ENCODE data around the gene ACTL7A.

ACTL7A gene

GRCh38 chr9:108850293-108850897 is 11.7 kb upstream of the ACTL7A start:
- no peak for DNase-seq (ENCODE audit: low read depth)

DNA sequence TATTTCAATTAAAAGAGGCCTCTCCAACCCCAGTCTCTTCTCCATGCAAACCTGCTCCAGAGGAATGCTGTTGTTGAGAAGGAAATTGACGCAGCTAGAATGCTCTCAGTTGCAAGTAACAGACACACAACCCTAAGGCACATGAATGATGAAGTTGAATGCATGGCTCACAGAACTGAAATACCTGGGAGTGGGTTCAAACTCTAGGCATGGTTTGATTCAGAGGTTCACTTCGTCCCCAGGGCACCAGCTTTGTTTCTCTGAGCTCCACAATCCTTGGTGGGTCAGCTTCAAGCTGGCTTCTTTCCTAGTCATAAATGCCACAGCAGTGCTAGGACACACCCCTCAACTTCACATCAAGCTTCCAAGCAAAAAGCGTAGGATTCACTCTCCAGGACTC is 10.9 kb upstream of the ACTL7A start:
- DNase-seq (ENCODE audit: low read depth): no peak

DNA sequence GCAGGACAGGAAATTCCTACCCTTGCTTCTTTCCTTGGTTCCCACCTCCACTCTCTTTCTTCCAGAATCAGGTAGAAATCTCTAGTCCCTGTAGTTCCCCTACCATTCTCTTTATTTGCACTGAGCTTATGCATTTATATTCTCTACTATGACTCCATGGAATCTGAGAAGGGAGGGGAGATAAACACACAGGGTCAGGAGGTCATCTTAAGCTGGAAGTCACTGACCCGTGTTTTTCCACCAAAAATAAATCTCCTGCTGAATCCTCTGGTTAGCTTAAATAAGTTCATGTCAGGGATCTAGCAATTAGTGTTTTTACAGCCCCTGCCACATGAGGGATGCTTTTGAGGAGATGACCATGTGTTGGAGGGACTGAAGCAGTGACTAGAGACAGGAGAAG is 10.0 kb upstream of the ACTL7A start:
- no peak for DNase-seq (ENCODE audit: low read depth)

- no peak for DNase-seq (ENCODE audit: low read depth)
Measured at GRCh38 chr9:108854094-108854493, 8.0 kb upstream of the ACTL7A start.

GRCh38 chr9:108854641-108855528 is 7.2 kb upstream of the ACTL7A start:
- no peak for DNase-seq (ENCODE audit: low read depth)

DNA sequence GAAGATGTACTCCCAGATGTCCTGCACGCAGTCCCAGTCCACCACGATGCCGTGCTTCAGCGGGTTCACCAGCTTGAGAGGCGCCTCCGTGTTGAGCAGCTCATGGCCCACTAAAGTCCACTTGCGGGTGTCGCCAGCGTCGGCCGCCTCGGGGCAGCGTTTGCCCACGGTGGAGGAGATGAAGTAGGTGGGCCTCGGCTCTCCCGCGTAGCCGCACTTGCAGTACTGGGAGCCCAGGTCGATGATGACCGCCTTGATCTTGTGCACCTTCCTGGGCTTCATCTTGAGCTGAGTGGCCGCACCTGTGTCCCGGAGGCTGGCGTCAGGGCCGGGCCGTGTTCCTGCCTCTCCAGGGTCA is 6.6 kb upstream of the ACTL7A start:
- no peak for DNase-seq (ENCODE audit: low read depth)

GRCh38 chr9:108855888-108856287 is 6.2 kb upstream of the ACTL7A start, which contains the start of gene ACTL7B:
TSS of gene ACTL7B (minus strand) at chr9:108855986. CDS start at chr9:108855930, 56 bp downstream.
- no peak for DNase-seq (ENCODE audit: low read depth)

GRCh38 chr9:108857572-108857971 is 4.5 kb upstream of the ACTL7A start:
- no peak for DNase-seq (ENCODE audit: low read depth)

DNA sequence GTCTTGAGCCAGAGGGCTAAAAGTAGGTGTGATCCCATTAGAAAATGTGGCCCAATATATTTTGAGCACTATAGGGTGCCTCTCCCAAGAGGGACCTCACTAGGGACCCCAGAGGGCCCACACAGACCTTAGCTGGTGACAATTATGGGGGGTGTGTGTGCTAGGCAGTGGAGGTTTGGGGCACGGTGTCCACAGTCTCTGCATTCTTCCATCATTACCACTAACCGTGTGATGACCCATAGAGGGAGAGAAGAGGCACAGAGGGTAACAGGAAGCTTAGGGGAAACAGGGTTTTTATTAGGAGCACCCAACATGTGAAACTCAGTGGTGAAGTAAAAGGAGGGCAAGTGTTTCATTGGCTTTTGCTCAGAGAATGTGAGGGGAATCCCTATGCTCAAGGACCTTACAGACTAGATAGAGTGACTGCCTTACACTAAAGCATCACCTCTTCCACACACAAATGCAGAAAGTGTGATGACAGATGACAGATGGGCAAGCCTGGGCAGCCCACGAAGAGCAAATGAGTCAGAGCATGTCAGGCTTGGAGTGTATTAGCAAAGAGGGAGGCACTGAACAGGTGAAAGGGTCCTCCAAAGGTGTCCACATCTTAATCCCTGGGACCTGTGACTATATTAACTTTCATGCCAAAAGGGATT is 2.5 kb upstream of the ACTL7A start:
- DNase-seq (ENCODE audit: low read depth): no peak

DNA sequence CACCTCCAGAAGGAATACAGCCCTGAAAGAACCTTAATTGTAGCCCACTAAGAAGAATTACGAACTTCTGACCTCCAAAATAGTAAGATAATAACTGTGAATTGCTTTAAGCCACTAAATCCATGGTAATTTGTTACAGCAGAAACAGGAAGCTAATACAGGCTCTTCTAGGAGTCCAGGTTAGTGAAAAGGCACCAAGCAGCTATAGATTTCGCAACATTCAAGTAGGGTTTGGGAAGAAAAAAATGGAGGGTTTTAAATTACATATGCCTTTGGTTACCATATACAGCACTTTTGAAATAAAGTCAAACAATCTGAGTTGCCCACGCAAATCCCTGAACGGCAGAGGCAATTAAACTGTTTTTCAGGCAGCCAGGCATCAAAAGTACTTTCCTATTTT is 1.7 kb upstream of the ACTL7A start:
- no peak for DNase-seq (ENCODE audit: low read depth)

- DNase-seq (ENCODE audit: low read depth): no peak
Measured at GRCh38 chr9:108860764-108861163, 1.3 kb upstream of the ACTL7A start.

DNA sequence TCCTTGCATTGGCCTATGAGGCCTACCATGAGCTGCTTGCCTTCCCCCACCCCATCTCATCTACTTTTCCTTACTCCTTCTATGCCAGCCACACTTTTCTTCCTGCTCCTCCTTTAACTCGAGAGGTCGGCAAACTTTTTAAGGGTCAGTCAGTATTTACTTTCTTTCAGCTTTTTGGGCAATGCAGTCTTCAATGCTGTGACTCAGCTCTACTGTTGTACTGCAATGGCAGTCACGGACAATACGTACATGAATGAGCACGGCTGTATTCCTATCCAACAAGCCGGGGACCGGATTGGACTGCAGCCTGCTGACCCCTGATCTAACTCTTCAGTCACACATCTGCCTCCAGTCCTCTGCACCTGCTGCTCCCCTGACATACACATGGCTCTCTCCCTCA is 602 bp upstream of the ACTL7A start:
- no peak for DNase-seq (ENCODE audit: low read depth)

DNA sequence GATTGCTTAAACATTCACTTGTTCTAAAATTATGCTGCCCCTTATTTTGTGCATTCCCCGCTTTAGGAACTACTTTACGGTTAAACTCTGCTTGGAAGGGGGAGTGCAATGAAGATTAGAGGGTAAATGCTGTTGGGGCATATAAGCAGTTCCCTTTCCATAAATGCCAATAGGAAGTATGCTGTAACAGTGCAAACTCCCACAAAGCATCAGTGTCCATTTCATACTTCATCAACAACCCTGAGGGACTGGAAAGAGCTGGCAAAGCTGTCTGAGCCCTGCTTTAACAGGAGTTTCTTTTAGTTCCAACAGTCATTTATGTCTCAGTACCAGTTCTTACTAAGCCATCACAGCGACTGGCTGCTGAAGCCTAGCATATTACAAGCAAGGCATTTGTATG is 1.8 kb downstream of the ACTL7A start:
- no peak for DNase-seq (ENCODE audit: low read depth)

GRCh38 chr9:108864446-108864845 is 2.4 kb downstream of the ACTL7A start:
- DNase-seq (ENCODE audit: low read depth): no peak

DNA sequence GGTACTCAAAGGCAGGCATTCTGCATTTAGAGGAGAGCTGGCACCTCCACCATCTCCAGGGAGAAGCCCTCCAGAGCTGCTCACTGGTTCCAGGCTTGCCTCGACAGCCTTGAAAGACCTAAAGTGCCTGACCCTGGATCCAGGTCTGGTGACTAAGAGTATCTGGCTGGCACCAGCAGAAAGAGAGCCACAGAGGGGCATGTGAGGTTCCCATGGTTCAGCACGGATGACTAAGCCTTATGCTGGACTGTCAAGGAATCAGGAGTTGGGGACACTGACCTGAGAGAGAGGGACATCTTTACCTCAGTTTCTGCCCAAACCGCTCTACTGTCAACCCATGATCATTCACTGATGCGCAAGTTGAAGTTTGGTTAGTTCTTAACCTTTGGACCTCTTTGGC is 3.0 kb downstream of the ACTL7A start:
- DNase-seq (ENCODE audit: low read depth): no peak

DNA sequence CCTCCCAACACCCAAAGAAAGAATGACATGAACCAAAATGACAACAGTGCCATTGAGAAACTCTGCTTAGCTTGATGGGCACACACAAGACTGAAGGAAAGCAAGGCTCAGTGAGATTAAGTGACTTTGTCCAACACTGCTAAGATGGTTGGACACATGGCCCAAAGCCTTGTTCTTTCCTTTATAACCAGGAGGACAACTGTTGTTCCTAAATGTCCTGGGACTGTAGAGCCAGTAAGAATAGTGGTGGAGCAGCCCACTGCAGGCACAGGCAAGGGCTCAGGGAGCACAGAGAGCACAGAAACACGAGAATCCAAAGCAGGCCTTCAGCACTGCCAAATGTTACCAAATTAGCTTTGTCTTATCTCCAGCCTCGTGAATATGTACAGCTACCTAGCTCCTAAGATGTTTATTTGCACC is 3.9 kb downstream of the ACTL7A start:
- DNase-seq (ENCODE audit: low read depth): no peak

DNA sequence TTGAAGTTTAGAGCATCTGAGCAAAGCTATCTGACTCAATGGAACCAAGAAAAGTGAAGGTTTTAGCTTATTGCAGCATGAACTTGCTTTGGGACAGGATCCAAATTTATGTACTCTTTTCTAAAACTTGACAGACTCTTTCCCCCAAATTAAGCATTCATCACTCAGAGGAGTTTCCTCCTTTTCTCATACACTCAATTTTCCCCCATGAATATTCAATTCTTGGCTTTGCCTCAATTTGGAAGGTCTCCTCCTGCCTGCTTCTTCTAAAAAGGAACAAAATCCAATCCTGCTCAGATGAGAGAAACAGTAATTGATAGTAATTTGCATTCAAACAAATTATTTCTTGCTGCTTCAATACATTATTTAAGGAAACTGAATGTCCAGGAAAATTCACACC is 5.0 kb downstream of the ACTL7A start:
- no peak for DNase-seq (ENCODE audit: low read depth)

GRCh38 chr9:108867829-108868228 is 5.8 kb downstream of the ACTL7A start:
- no peak for DNase-seq (ENCODE audit: low read depth)

DNA sequence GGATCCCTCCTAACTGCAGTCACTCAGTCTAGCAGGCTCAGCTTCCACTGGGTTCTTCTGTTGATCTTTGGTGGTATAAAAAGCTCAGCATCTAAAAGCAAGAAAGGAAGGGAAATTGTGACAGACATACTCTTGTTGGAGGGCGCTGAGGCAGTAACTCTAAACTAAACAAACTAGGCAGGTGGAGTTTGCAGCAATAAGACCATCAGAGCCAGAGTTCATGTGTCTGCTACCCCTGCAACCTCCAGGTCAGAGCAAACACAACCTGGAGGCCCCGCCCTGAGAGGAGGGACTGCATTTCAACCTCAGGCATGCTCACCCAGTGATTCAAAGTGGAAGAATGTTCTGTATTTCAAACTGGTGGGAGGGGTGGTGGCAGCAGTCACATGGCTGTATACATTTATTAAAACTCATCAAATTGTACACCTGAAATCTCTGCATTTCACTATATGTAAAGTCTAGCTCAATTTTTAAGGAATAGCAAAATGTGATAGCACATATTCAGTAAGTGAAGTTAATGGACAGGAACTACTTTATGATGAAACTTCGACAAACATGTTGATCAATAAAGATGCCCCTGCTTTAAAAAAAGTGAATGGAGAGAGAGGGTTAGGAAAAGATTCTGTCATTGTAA is 7.1 kb downstream of the ACTL7A start:
- DNase-seq (ENCODE audit: low read depth): no peak

GRCh38 chr9:108874058-108874788 is 12.2 kb downstream of the ACTL7A start:
- no peak for DNase-seq (ENCODE audit: low read depth)

GRCh38 chr9:108876425-108876824 is 14.4 kb downstream of the ACTL7A start:
- no peak for DNase-seq (ENCODE audit: low read depth)

DNA sequence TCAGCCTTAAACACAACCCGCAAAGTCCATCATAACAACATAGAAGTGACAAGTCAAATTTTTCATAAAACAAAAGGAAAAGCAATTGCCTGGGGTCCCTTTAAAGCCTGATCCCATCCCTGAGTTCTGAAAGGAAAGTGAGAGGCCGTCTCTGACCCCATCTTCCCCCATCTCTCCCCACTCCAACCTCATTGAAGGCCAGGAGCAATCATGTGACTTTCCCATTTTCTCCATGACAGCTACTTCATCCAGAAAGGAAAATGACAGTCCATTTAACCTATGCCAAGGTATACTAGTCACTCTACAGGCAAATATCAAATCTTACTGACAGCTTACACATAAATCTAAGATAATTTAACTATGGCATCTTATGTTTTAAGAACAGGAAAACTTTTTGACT is 15.5 kb downstream of the ACTL7A start:
- no peak for DNase-seq (ENCODE audit: low read depth)
